Chondrocyte (in vitro differentiated cells): ENCODE results near the gene MARVELD2. TPM values are rescaled to one million over a fixed set of nuclear protein-coding genes. Genes with fewer than 3 reads are reported as not detected.
"Not testable (repeated sequence)": the region's sequence is repeated elsewhere in the genome, so short reads cannot be mapped to it uniquely, and the experiment has no call there.

ENCODE experiments used
- DNase-seq: peaks from one replicate; pipeline ENCODE4 v3.0.0; 2021; ENCODE audit warnings: mixed read lengths, low spot score
- H3K27ac Mint-ChIP-seq: one replicate; pipeline ENCODE4 v1.8.0; 2021; ENCODE audit warnings: mild to moderate bottlenecking, moderate library complexity, mixed read lengths; ENCODE audit not compliant: unreplicated experiment
- H3K27me3 Mint-ChIP-seq: 2 replicates; pipeline ENCODE4 v1.8.0; 2021; ENCODE audit warnings: low read depth, mixed read lengths
- H3K36me3 Mint-ChIP-seq: 2 replicates; pipeline ENCODE4 v1.8.0; 2021; ENCODE audit warnings: low read depth, mixed read lengths
- H3K4me1 Mint-ChIP-seq: 2 replicates; pipeline ENCODE4 v1.8.0; 2021; ENCODE audit warnings: low read depth, mild to moderate bottlenecking, mixed read lengths
- H3K4me3 Mint-ChIP-seq: one replicate; pipeline ENCODE4 v1.8.0; 2021; ENCODE audit warnings: mild to moderate bottlenecking, moderate library complexity, mixed read lengths; ENCODE audit not compliant: unreplicated experiment
- H3K9me3 Mint-ChIP-seq: 2 replicates; pipeline ENCODE4 v1.8.0; 2021; ENCODE audit warnings: low read depth, mixed read lengths
- total RNA-seq: library from RNA; stranded (reverse); gene quantifications from 3 replicates; pipeline ENCODE4 v1.2.1, GENCODE V29; 2021
- TF ChIP-seq, protein P1 (sequence below): fragments of 200-600 bp; sonication (generic); IDR thresholded peaks from 2 replicates; pipeline ENCODE4 v1.5.0; 2021; ENCODE audit warnings: antibody characterized with exemption, mild to moderate bottlenecking, moderate library complexity

Gene MARVELD2
- total RNA-seq, 1 donor from 2014 or later: 2.0 TPM

DNA sequence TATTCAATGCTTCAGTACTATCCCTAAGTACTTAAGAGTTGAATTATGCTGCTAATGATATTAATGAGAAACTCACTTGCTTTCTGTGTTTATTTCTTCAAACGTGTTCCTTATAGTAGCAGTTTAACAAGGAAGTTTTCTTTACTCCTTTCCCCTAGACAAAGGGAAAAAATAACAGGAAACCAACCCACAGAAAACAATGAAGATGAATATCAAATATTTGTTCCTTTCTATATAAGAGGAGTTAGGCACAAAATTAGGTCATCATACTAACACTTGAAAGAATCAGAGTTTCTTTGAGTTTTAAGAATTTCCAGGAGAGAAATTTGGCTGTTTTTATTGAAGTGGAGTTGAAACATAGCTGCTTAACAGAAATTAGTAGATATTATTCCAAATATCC, 62.3 kb downstream of the MARVELD2 start:
- H3K36me3 Mint-ChIP-seq: no peaks in the 10 kb centered on the region
- H3K4me3 Mint-ChIP-seq: no peak overlapping the region
- no peak overlapping the region for H3K27ac Mint-ChIP-seq
- DNase-seq: no peak
- no peaks in the 10 kb centered on the region for H3K9me3 Mint-ChIP-seq
- H3K27me3 Mint-ChIP-seq: no peaks in the 10 kb centered on the region
- no peaks in the 10 kb centered on the region for H3K4me1 Mint-ChIP-seq
- TF ChIP-seq, protein P1, sequence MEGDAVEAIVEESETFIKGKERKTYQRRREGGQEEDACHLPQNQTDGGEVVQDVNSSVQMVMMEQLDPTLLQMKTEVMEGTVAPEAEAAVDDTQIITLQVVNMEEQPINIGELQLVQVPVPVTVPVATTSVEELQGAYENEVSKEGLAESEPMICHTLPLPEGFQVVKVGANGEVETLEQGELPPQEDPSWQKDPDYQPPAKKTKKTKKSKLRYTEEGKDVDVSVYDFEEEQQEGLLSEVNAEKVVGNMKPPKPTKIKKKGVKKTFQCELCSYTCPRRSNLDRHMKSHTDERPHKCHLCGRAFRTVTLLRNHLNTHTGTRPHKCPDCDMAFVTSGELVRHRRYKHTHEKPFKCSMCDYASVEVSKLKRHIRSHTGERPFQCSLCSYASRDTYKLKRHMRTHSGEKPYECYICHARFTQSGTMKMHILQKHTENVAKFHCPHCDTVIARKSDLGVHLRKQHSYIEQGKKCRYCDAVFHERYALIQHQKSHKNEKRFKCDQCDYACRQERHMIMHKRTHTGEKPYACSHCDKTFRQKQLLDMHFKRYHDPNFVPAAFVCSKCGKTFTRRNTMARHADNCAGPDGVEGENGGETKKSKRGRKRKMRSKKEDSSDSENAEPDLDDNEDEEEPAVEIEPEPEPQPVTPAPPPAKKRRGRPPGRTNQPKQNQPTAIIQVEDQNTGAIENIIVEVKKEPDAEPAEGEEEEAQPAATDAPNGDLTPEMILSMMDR: no peak

DNA sequence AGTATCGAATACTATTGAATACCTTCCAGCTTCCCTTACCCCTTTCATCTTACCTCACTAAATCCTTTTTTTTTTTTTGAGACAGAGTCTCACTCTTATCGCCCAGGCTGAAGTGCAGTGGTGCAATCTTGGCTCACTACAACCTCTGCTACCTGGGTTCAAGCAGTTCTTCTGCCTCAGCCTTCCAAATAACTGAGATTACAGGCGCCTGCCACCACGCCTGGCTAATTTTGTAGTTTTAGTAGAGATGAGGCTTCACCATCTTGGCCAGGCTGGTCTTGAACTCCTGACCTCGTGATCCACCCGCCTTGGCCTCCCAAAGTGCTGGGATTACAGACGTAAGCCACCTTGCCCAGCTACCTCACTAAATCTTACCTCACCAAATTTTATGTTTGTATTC, 63.4 kb downstream of the MARVELD2 start:
- not testable (repeated sequence) for H3K4me1 Mint-ChIP-seq, H3K36me3 Mint-ChIP-seq, H3K27ac Mint-ChIP-seq, H3K4me3 Mint-ChIP-seq, H3K9me3 Mint-ChIP-seq, H3K27me3 Mint-ChIP-seq, DNase-seq

DNA sequence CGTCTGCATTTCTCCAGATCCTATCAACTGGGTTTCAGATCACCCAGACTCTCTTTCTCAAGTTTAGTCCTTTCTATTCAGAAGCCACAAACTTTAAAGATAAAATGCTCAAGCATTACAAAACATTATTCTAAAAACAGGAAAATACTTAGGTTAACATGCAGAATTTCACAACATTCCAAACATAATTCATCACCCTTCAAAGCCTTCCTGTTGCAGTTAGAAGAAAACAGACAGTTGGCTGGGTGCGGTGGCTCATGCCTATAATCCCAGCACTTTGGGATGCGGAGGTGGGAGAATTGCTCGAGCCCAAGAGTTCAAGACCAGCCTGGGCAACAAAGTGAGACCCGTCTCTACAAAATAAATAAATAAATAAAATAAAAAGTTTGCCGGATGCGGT, 70.0 kb downstream of the MARVELD2 start:
- Mint-ChIP-seq H3K4me3 (no peak overlapping the region), H3K9me3 (no peaks in the 10 kb centered on the region), H3K36me3 (no peaks in the 10 kb centered on the region), H3K4me1 (peaks cover 9% of the 10 kb centered on the region), H3K27ac (no peak overlapping the region), H3K27me3 (peaks cover 5% of the 10 kb centered on the region)
- no peak for DNase-seq
- TF ChIP-seq, protein P1: no peak

DNA sequence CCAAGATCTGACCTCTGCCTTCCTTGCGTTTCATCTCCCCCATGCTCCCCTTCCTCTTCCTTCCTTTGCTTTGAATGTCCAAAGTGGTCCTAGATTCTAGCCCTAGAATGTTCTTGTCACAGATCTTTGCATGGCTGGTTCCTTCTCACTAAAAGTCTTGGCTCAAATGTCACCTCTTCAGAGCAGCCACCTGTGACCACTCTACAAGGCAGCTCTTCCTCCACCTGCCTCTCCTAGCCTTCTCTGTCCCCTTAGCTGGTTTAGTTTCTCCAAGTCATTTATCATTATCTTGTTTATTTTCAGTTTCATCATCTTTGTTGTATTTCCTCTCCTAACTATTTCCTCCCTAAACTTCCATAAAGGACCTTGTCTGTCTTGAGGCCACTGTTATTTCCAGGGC, 70.6 kb downstream of the MARVELD2 start:
- no peak for DNase-seq
- peaks cover 5% of the 10 kb centered on the region for H3K27me3 Mint-ChIP-seq
- peaks cover 9% of the 10 kb centered on the region for H3K4me1 Mint-ChIP-seq
- TF ChIP-seq, protein P1: no peak
- no peak overlapping the region for H3K4me3 Mint-ChIP-seq
- H3K9me3 Mint-ChIP-seq: no peaks in the 10 kb centered on the region
- no peaks in the 10 kb centered on the region for H3K36me3 Mint-ChIP-seq
- no peak overlapping the region for H3K27ac Mint-ChIP-seq

DNA sequence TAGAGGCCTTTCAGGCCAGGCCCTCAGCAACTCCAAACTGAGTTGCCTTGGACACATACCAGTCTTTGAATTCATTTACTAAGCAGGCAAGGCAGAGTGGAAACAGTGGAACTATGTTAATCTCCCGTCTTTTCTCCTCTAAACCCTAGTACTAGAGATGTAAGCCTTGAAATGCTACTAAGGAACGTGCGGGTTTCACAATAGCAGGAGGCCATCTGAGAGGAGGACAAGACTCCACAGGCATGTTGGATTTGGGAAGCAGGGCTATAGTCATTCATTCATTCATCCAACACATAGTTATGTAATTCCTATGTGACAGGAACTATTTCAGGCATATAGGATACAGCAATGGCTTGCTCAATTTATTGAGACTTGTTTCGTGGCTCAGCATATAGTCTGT, 74.3 kb downstream of the MARVELD2 start:
- no peaks in the 10 kb centered on the region for H3K36me3 Mint-ChIP-seq
- H3K27me3 Mint-ChIP-seq: peaks cover 11% of the 10 kb centered on the region
- no peak for DNase-seq
- no peaks in the 10 kb centered on the region for H3K9me3 Mint-ChIP-seq
- H3K4me1 Mint-ChIP-seq: peaks cover 17% of the 10 kb centered on the region
- no peak overlapping the region for H3K4me3 Mint-ChIP-seq
- H3K27ac Mint-ChIP-seq: no peak overlapping the region
- TF ChIP-seq, protein P1: no peak

DNA sequence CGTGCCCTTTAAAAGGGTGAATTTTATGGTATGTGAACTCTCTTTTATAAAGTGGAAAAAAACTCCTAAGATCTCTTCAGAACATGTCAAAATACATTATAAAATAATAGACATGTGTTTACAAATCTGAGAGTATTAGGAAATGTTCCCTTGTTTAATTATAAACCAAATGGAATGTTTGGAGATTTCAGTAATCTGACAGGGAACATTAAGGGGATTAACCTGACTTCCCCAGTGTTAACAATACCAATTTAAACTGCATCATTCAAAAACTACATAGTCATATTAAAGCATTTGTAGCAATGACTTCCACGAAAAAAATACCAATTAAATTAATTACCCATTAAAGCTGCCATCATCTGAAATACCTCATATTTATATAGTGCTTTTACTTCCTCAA, 76.1 kb downstream of the MARVELD2 start:
- H3K4me3 Mint-ChIP-seq: no peak overlapping the region
- no peaks in the 10 kb centered on the region for H3K36me3 Mint-ChIP-seq
- peaks cover 8% of the 10 kb centered on the region for H3K4me1 Mint-ChIP-seq
- H3K27ac Mint-ChIP-seq: no peak overlapping the region
- no peaks in the 10 kb centered on the region for H3K9me3 Mint-ChIP-seq
- H3K27me3 Mint-ChIP-seq: peaks cover 15% of the 10 kb centered on the region
- TF ChIP-seq, protein P1: no peak
- no peak for DNase-seq
